Measurements from ENCODE around the gene DDX19B.
"Not testable (repeated sequence)": the region's sequence is repeated elsewhere in the genome, so short reads cannot be mapped to it uniquely, and the experiment has no call there.

The DDX19B gene

GRCh38 chr16:70298988-70299938 is at the start of gene DDX19B:
Gene DDX19B (plus strand): TSS chr16:70299186. CDS start chr16:70299298, 112 bp downstream.
- DNase-seq: peak; percentile 30

GRCh38 chr16:70249697-70250096 is 49.3 kb upstream of the DDX19B start:
- not testable (repeated sequence) for DNase-seq

- no peak for DNase-seq
Observed at GRCh38 chr16:70250748-70251628, 48.0 kb upstream of the DDX19B start.

GRCh38 chr16:70251629-70252354 is 47.2 kb upstream of the DDX19B start, which contains the start of gene EXOSC6:
Gene EXOSC6 (minus strand): TSS chr16:70251940. CDS start chr16:70251900, 40 bp downstream.
- peak; percentile 87 for DNase-seq

- no peak for DNase-seq
Observed at GRCh38 chr16:70252355-70252988, 46.5 kb upstream of the DDX19B start.

GRCh38 chr16:70253291-70254106 is 45.5 kb upstream of the DDX19B start:
- no peak for DNase-seq

- no peak for DNase-seq
Observed at GRCh38 chr16:70254180-70254964, 44.6 kb upstream of the DDX19B start.

GRCh38 chr16:70254965-70255286 is 44.1 kb upstream of the DDX19B start:
- no peak for DNase-seq

GRCh38 chr16:70255574-70255973 is 43.4 kb upstream of the DDX19B start:
- no peak for DNase-seq

- no peak for DNase-seq
Observed at GRCh38 chr16:70257391-70257790, 41.6 kb upstream of the DDX19B start.

GRCh38 chr16:70258065-70258464 is 40.9 kb upstream of the DDX19B start:
- no peak for DNase-seq

- DNase-seq: no peak
Observed at GRCh38 chr16:70258946-70259345, 40.0 kb upstream of the DDX19B start.

- not testable (repeated sequence) for DNase-seq
Observed at GRCh38 chr16:70259903-70260302, 39.1 kb upstream of the DDX19B start.

GRCh38 chr16:70267516-70267915 is 31.5 kb upstream of the DDX19B start:
- DNase-seq: peak; percentile 13

- DNase-seq: not testable (repeated sequence)
Observed at GRCh38 chr16:70267922-70268321, 31.1 kb upstream of the DDX19B start.

GRCh38 chr16:70269471-70269870 is 29.5 kb upstream of the DDX19B start:
- DNase-seq: no peak

- DNase-seq: no peak
Observed at GRCh38 chr16:70270176-70270575, 28.8 kb upstream of the DDX19B start.

GRCh38 chr16:70271696-70272095 is 27.3 kb upstream of the DDX19B start:
- DNase-seq: no peak

GRCh38 chr16:70276392-70276791 is 22.6 kb upstream of the DDX19B start:
- no peak for DNase-seq

GRCh38 chr16:70287304-70287971 is 11.5 kb upstream of the DDX19B start:
- not testable (repeated sequence) for DNase-seq

Data from NCI-H526 treated with DMSO at 0.1 percent for 48 hours (cell line).